HEK293T (cell line): ENCODE results near the gene HILPDA.

ENCODE experiments used
- CTBP1 ChIP-seq: fragments of 450-650 bp; IDR thresholded peaks from 2 replicates; pipeline ENCODE4 v1.6.1; 2016; ENCODE audit warnings: borderline replicate concordance
- L3MBTL2 ChIP-seq: fragments of 450-650 bp; conservative IDR thresholded peaks from 2 replicates; pipeline ENCODE4 v1.6.1; 2016; ENCODE audit warnings: mild to moderate bottlenecking
- LEF1 ChIP-seq: fragments of 450-650 bp; IDR thresholded peaks from 2 replicates; pipeline ENCODE4 v1.6.1; 2017; ENCODE audit warnings: mild to moderate bottlenecking, borderline replicate concordance
- PKNOX1 ChIP-seq: fragments of 450-650 bp; IDR thresholded peaks from 2 replicates; pipeline ENCODE4 v1.6.1; 2016

DNA sequence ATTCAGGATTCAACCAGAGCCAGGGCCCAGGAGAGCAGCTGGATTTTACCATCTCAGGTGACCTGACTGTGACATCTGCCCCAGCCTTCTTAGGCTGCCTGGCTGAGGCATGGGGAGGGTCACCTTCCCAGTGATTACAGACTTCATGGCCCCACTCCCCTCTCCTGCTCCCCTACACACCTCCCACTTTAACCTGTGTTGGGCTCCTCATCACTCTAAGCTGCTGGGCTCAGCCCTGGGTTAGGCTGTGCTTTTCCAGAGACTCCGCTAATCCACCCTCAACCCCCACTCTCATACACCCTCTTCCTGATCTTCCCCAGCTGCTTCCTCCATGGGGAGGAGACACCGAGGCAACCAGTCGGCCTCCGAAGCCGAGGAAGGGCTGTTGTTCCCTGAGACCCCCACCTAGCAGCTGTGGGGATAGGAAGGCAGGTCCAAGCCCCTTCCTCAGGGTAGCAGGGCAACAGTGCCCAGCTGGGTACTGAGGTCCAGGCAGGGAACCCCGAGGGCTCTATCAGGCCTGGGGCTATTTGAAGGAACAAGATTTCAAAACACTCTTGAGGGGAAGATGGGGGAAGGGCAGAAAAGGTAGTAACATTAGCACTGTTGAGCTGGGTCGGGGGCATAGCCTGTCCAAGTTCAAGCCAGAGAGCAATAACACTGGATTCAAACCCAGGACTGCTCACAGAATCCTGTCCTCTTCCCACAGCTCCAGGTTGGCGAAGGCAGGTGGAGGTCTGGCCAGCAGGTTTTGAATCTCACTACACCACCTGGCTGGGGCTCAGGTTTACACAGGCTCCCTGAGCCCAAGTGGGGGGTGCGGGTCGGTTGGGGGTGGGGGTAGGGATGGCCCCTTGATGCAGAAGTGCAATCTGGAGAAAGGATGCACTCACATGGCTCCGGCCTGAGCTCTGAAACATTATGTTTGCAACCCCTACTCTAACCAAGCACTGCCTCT is 47.6 kb upstream of the HILPDA start:
- no peak for TF ChIP-seq L3MBTL2
- no peak for TF ChIP-seq PKNOX1
- no peak for TF ChIP-seq LEF1
- TF ChIP-seq CTBP1, result no peak
